DOHH2 (cell line): ENCODE results near the gene PRR15L.
"Not testable (repeated sequence)": the region's sequence is repeated elsewhere in the genome, so short reads cannot be mapped to it uniquely, and the experiment has no call there.

ENCODE experiments used
- H3F3A ChIP-seq: fragments of 200-600 bp; sonication (generic), shearing (Covaris generic); 2 replicates; pipeline ENCODE4 v1.6.0; 2016; ENCODE audit warnings: antibody characterized with exemption, mild to moderate bottlenecking; ENCODE audit not compliant: control insufficient read depth, insufficient read depth
- H3K27ac ChIP-seq: fragments of 200-600 bp; sonication (generic); 2 replicates; pipeline ENCODE4 v1.5.1; 2014; ENCODE audit warnings: low read depth, mild to moderate bottlenecking, low read length, moderate library complexity
- H3K27me3 ChIP-seq: fragments of 200-600 bp; sonication (generic); 2 replicates; pipeline ENCODE4 v1.6.1; 2014; ENCODE audit warnings: mild to moderate bottlenecking, low read length, mixed read lengths; ENCODE audit not compliant: control insufficient read depth
- H3K36me3 ChIP-seq: fragments of 200-600 bp; sonication (generic); 2 replicates; pipeline ENCODE4 v1.6.1; 2014; ENCODE audit warnings: mild to moderate bottlenecking, low read length, moderate library complexity, mixed read lengths; ENCODE audit not compliant: control insufficient read depth
- H3K4me1 ChIP-seq: fragments of 200-600 bp; sonication (generic); 2 replicates; pipeline ENCODE4 v1.6.1; 2014; ENCODE audit warnings: mild to moderate bottlenecking, low read length, mixed read lengths; ENCODE audit not compliant: control insufficient read depth
- H3K4me2 ChIP-seq: fragments of 200-600 bp; sonication (generic); 2 replicates; pipeline ENCODE4 v1.6.0; 2014; ENCODE audit warnings: mild to moderate bottlenecking, low read length, moderate library complexity
- H3K4me3 ChIP-seq: fragments of 200-600 bp; sonication (generic); 2 replicates; pipeline ENCODE4 v1.5.1; 2014; ENCODE audit warnings: mild to moderate bottlenecking, low read length, mixed read lengths
- H3K79me2 ChIP-seq: fragments of 200-600 bp; sonication (generic); 2 replicates; pipeline ENCODE4 v1.6.1; 2014; ENCODE audit warnings: mild to moderate bottlenecking, low read length, mixed read lengths; ENCODE audit not compliant: control insufficient read depth
- H3K9me2 ChIP-seq: fragments of 200-600 bp; sonication (generic); replicated peaks from 2 replicates; pipeline ENCODE4 v1.6.1; 2014; ENCODE audit warnings: mild to moderate bottlenecking, low read length, mixed read lengths; ENCODE audit not compliant: control insufficient read depth
- H3K9me3 ChIP-seq: fragments of 200-600 bp; sonication (generic); 2 replicates; pipeline ENCODE4 v1.6.1; 2014; ENCODE audit warnings: antibody characterized with exemption, low read length, mixed read lengths; ENCODE audit not compliant: control insufficient read depth, insufficient read depth
- H4K20me1 ChIP-seq: fragments of 200-600 bp; sonication (generic); 2 replicates; pipeline ENCODE4 v1.6.0; 2014; ENCODE audit warnings: low read depth, mild to moderate bottlenecking, antibody characterized with exemption, low read length, moderate library complexity; ENCODE audit not compliant: control insufficient read depth, insufficient read depth
- CTCF ChIP-seq: fragments of 200-600 bp; sonication (generic); IDR thresholded peaks from one replicate; pipeline ENCODE4 v1.5.1; 2014; ENCODE audit warnings: antibody characterized with exemption, mild to moderate bottlenecking, low read depth, low read length; ENCODE audit not compliant: poor library complexity, severe bottlenecking
- EZH2phosphoT487 ChIP-seq: fragments of 200-600 bp; sonication (generic); IDR thresholded peaks from 2 replicates; pipeline ENCODE4 v1.6.1; 2017; ENCODE audit warnings: borderline replicate concordance, mild to moderate bottlenecking, antibody characterized with exemption, low read length, moderate library complexity, mixed read lengths

Gene PRR15L

GRCh38 chr17:47925678-47925988, 32.0 kb downstream of the PRR15L start:
- Histone ChIP-seq H3K27ac (no peak overlapping the region), H3K4me3 (no peak overlapping the region), H3K4me2 (no peak overlapping the region), H3K79me2 (no peaks in the 10 kb centered on the region), H3K36me3 (peaks cover 35% of the 10 kb centered on the region), H3K9me2 (no peaks in the 10 kb centered on the region), H3F3A (no peaks in the 10 kb centered on the region), H3K4me1 (no peaks in the 10 kb centered on the region), H4K20me1 (no peaks in the 10 kb centered on the region), H3K27me3 (no peaks in the 10 kb centered on the region), H3K9me3 (no peaks in the 10 kb centered on the region)
- TF ChIP-seq EZH2phosphoT487, result no peak
- TF ChIP-seq CTCF, result no peak

GRCh38 chr17:47924785-47925677, 32.7 kb downstream of the PRR15L start:
- Histone ChIP-seq H4K20me1 (no peaks in the 10 kb centered on the region), H3K9me3 (no peaks in the 10 kb centered on the region), H3F3A (no peaks in the 10 kb centered on the region), H3K4me1 (no peaks in the 10 kb centered on the region), H3K4me2 (no peak overlapping the region), H3K36me3 (peaks cover 35% of the 10 kb centered on the region), H3K27me3 (no peaks in the 10 kb centered on the region), H3K4me3 (no peak overlapping the region), H3K27ac (no peak overlapping the region), H3K79me2 (no peaks in the 10 kb centered on the region), H3K9me2 (no peaks in the 10 kb centered on the region)
- TF ChIP-seq CTCF (no peak), EZH2phosphoT487 (no peak)

- not testable (repeated sequence) for H3K27ac ChIP-seq, H3K4me3 ChIP-seq, H3K4me2 ChIP-seq, H3K79me2 ChIP-seq, H3K4me1 ChIP-seq, H4K20me1 ChIP-seq, H3K9me3 ChIP-seq, H3K27me3 ChIP-seq, H3K9me2 ChIP-seq, H3F3A ChIP-seq
- H3K36me3 ChIP-seq, result peaks cover 34% of the 10 kb centered on the region
Measured at GRCh38 chr17:47919889-47920288, 37.8 kb downstream of the PRR15L start.

GRCh38 chr17:47918991-47919390, 38.7 kb downstream of the PRR15L start:
- H3K27me3 ChIP-seq, result no peaks in the 10 kb centered on the region
- H3K9me2 ChIP-seq, result no peaks in the 10 kb centered on the region
- no peaks in the 10 kb centered on the region for H3K79me2 ChIP-seq
- H3K9me3 ChIP-seq, result no peaks in the 10 kb centered on the region
- H4K20me1 ChIP-seq, result peaks cover 3% of the 10 kb centered on the region; the same call in 1 of the 2 replicates
- H3K4me2 ChIP-seq, result no peak overlapping the region
- H3F3A ChIP-seq, result peaks cover 3% of the 10 kb centered on the region; the same call in 1 of the 2 replicates
- H3K4me3 ChIP-seq, result no peak overlapping the region
- TF ChIP-seq EZH2phosphoT487, result no peak
- TF ChIP-seq CTCF, result no peak
- peaks cover 29% of the 10 kb centered on the region for H3K36me3 ChIP-seq
- H3K27ac ChIP-seq, result no peak overlapping the region
- H3K4me1 ChIP-seq, result no peaks in the 10 kb centered on the region
